Breast epithelium (tissue), 3 donors: ENCODE measurements around the gene PRPSAP2.

Experiments used
- CTCF ChIP-seq, 3 donors: fragments of 450-650 bp; IDR thresholded peaks; one replicate each; pipeline ENCODE4 v1.5.1; 2016 to 2017; ENCODE audit warnings: antibody characterized with exemption in 3 of 3, mild to moderate bottlenecking in 3 of 3, moderate library complexity in 3 of 3
- POLR2A ChIP-seq: fragments of 450-650 bp; IDR thresholded peaks from one replicate; pipeline ENCODE4 v1.6.1; 2016; ENCODE audit warnings: antibody characterized with exemption, mild to moderate bottlenecking, moderate library complexity
- POLR2AphosphoS5 ChIP-seq, 3 donors: sonication (generic); formaldehyde crosslinking; IDR thresholded peaks; one replicate each; pipeline ENCODE4 v1.6.1; 2017; ENCODE audit warnings: antibody characterized with exemption in 3 of 3

- TF ChIP-seq CTCF (IDR thresholded peaks at IDR 0.05) (no peak), POLR2A (no peak), POLR2AphosphoS5 (IDR thresholded peaks at IDR 0.05) (no peak)
Observed at GRCh38 chr17:18851201-18851600, 6.7 kb upstream of the PRPSAP2 start.
